ENCODE data around the gene TEX2. TPM values are rescaled to one million over a fixed set of nuclear protein-coding genes. Genes with fewer than 3 reads are reported as not detected.

Gene TEX2
- total and polyA plus RNA-seq, 9 of the 15 experiments (the other 6 are each of a cell fraction or from before 2014, with no cell fraction given), result 4.1 to 27.6 (median 19.3) TPM

DNA sequence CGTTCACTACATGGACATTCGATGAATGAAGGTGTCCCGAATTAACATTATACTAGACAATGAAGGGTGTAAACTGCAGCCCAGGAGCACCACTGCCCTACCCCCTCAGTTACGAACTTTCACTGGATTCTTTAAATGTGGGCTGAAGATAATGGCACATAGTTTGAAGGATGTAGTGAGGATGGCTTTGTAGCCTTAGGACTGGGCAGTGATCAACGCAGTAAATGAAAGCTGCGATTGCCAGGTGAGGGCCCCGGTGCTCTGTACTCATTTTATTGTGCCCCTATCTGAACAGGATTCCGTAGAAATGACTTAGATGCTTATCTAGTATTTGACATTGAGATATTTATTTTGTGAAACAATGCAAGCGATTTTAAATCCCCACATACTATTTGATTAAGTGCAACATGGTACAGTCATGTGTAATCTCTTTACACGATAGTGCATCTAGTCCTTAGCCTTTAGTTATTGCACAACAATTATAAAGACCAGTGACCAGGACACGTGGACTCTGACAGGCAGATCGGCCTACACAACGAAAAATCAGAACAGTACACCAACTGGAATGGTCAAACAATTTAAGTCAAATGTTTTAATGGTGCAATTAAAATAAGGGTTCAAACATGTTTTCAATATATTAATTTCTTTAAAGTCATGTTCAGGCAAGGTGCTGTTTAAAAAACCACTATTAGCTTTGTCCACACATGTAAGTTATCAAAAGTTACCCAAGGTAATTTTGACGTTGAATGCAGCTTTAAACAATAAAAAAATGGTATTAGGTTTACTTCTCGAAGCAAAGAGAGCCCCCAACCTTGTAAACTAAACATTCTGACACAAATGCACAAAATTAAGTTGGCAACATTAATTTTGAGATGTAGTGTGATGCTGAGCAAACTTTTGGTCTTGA, 115.7 kb downstream of the TEX2 start (continued):
- TF ChIP-seq TEAD4 (IDR thresholded peaks at IDR 0.05; ENCODE audit: low read length) (no peak; the same call in 1 of the 2 replicates), TEAD4 (CRISPR knock-in tag; IDR thresholded peaks at IDR 0.05; ENCODE audit: borderline replicate concordance) (no peak), SUPT5H (IDR thresholded peaks at IDR 0.05) (peak; percentile 57), ZNF717 (CRISPR knock-in tag; IDR thresholded peaks at IDR 0.05) (0 out of 2 replicates have a peak, but pooled peaks have one; percentile 2), CCAR2 (IDR thresholded peaks at IDR 0.05; ENCODE audit: low read depth, low read length) (no peak), HMG20B (CRISPR knock-in tag; IDR thresholded peaks at IDR 0.05) (no peak), RFX1 (IDR thresholded peaks at IDR 0.05) (no peak), NR2F6 (CRISPR knock-in tag; IDR thresholded peaks at IDR 0.05) (no peak), LCOR (CRISPR knock-in tag; IDR thresholded peaks at IDR 0.05) (no peak), GABPA (tag; conservative IDR thresholded peaks at IDR 0.05; ENCODE audit: low read depth) (no peak), ZNF77 (CRISPR knock-in tag; IDR thresholded peaks at IDR 0.05) (peak; percentile 33; the same call in 1 of the 2 replicates), NR2C1 (IDR thresholded peaks at IDR 0.05) (no peak), NR2C1 (tag; IDR thresholded peaks at IDR 0.05) (no peak), MIER1 (IDR thresholded peaks at IDR 0.05; ENCODE audit: low read depth) (no peak)
